Panc1 (cell line): ENCODE measurements around the gene COMMD9. TPM values are rescaled to one million over a fixed set of nuclear protein-coding genes. Genes with fewer than 3 reads are reported as not detected.

Experiments used
- ATAC-seq: fragments of 200-7000 bp; cut with Tn5 transposase; 2 replicates; pipeline ENCODE4 v1.9.1; 2020; ENCODE audit warnings: mild to moderate bottlenecking, moderate library complexity
- BruUV-seq: library from RNA; stranded (reverse); fragments of 400-500 nt; replicated peaks from 2 replicates; lab custom pipeline; 2021; lab: Mats Ljungman, UMichigan
- CTCF ChIA-PET: fragments of 300-600 bp; sonication (Branson Sonifier 250); formaldehyde crosslinking; loops from one replicate; lab custom pipeline; 2022; ENCODE audit warnings: antibody characterized with exemption; lab: Charles Lee
- POLR2A ChIA-PET: fragments of 300-600 bp; sonication (Branson Sonifier 250); formaldehyde crosslinking; loops from one replicate; lab custom pipeline; 2022; ENCODE audit warnings: antibody characterized with exemption; lab: Charles Lee
- DNase-seq: peaks from one replicate; pipeline ENCODE4 v3.0.0-alpha.2; 2010; ENCODE audit warnings: low read depth, low spot score
- H3K27ac ChIP-seq: 2 replicates; pipeline ENCODE4 v1.5.1; 2011; ENCODE audit warnings: mild to moderate bottlenecking, low read length, inconsistent platforms
- H3K27me3 ChIP-seq: fragments of 200-500 bp; sonication (Bioruptor generic); 2 replicates; pipeline ENCODE4 v1.6.0; 2014; ENCODE audit warnings: low read length, inconsistent platforms; ENCODE audit not compliant: control insufficient read depth, insufficient read depth
- H3K36me3 ChIP-seq: fragments of 200-500 bp; sonication (Bioruptor generic); 2 replicates; pipeline ENCODE4 v1.5.1; 2014; ENCODE audit warnings: inconsistent platforms, mild to moderate bottlenecking, low read length, moderate library complexity; ENCODE audit not compliant: control insufficient read depth, insufficient read depth
- H3K4me1 ChIP-seq: 2 replicates; pipeline ENCODE4 v1.5.1; 2011; ENCODE audit warnings: inconsistent platforms, mild to moderate bottlenecking, low read length, moderate library complexity; ENCODE audit not compliant: control insufficient read depth, insufficient read depth
- H3K4me3 ChIP-seq, 2 experiments: 2 replicates each; pipeline ENCODE4 v1.5.1; 2011 to 2012; ENCODE audit warnings: low read depth in 2 of 2, low read length in 2 of 2, mild to moderate bottlenecking in 2 of 2, inconsistent platforms in 1 of 2, moderate library complexity in 1 of 2
- H3K9me3 ChIP-seq: fragments of 200-500 bp; sonication (Bioruptor generic); 2 replicates; pipeline ENCODE4 v1.5.1; 2014; ENCODE audit warnings: low read depth, mild to moderate bottlenecking, inconsistent platforms, low read length, moderate library complexity; ENCODE audit not compliant: control insufficient read depth, insufficient read depth
- CTCF ChIP-seq: fragments of 450-650 bp; IDR thresholded peaks from 2 replicates; pipeline ENCODE4 v1.5.1; 2017; ENCODE audit warnings: mild to moderate bottlenecking
- POLR2AphosphoS5 ChIP-seq: IDR thresholded peaks from 2 replicates; pipeline ENCODE4 v1.6.1; 2012; ENCODE audit warnings: mild to moderate bottlenecking, low read depth, low read length, moderate library complexity
- SIN3A ChIP-seq: IDR thresholded peaks from 2 replicates; pipeline ENCODE4 v1.6.1; 2012; ENCODE audit warnings: low read depth, mild to moderate bottlenecking, low read length, moderate library complexity, borderline replicate concordance; ENCODE audit not compliant: insufficient read depth
- TCF7L2 ChIP-seq: IDR thresholded peaks from 2 replicates; pipeline ENCODE4 v1.6.1; 2011; ENCODE audit warnings: mild to moderate bottlenecking, low read depth, low read length, inconsistent platforms
- in situ Hi-C: cut with HindIII; loops from 2 replicates; pipeline ENCODE4 v1.10.0; 2016; ENCODE audit warnings: low sequenced_read_pairs, low pct_unique_long_range_greater_than_20kb
- intact Hi-C: fragments of 100-400 bp; cut with micrococcal nuclease; formaldehyde crosslinking; loops from one replicate; pipeline ENCODE4 v1.10.0; 2022; ENCODE audit not compliant: unreplicated experiment
- total RNA-seq: library from RNA; stranded (reverse); gene quantifications from one replicate; pipeline ENCODE4 v1.2.1, GENCODE V29; 2021; ENCODE audit not compliant: unreplicated experiment
- TF ChIP-seq, protein P1 (sequence below), 2 experiments: IDR thresholded peaks; 2 replicates each; pipeline ENCODE4 v1.6.1; 2011 to 2012; ENCODE audit warnings: low read depth in 2 of 2, control low read depth in 1 of 2, low read length in 1 of 2, mild to moderate bottlenecking in 1 of 2, moderate library complexity in 1 of 2; ENCODE audit not compliant: insufficient read depth in 1 of 2

COMMD9 gene
- total RNA-seq, 1 experiment from 2014 or later, result 41.8 TPM

DNA sequence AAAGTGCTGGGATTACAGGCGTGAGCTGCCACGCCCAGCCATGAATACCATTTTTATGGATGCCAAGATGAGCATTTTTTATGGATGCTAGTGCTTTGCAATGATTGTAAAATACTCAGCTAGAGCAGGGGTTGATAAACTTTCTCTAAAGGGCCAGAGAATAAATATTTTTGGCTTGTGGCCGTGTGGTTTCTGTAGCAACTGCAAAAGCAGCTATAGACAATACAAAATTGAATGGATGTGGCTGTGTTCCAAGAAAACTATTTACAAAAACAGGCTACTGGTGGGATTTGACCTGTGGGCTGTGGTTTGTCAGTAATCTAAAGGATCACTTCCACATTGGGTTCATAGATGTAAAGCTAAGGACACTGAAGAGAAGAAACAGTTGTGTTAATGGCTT is 56.0 kb downstream of the COMMD9 start:
- Histone ChIP-seq H3K9me3 (no peaks in the 10 kb centered on the region), H3K4me1 (no peaks in the 10 kb centered on the region), H3K36me3 (no peaks in the 10 kb centered on the region), H3K27me3 (no peaks in the 10 kb centered on the region), H3K27ac (no peak overlapping the region), H3K4me3 (no peak overlapping the region)
- TF ChIP-seq, protein P1, sequence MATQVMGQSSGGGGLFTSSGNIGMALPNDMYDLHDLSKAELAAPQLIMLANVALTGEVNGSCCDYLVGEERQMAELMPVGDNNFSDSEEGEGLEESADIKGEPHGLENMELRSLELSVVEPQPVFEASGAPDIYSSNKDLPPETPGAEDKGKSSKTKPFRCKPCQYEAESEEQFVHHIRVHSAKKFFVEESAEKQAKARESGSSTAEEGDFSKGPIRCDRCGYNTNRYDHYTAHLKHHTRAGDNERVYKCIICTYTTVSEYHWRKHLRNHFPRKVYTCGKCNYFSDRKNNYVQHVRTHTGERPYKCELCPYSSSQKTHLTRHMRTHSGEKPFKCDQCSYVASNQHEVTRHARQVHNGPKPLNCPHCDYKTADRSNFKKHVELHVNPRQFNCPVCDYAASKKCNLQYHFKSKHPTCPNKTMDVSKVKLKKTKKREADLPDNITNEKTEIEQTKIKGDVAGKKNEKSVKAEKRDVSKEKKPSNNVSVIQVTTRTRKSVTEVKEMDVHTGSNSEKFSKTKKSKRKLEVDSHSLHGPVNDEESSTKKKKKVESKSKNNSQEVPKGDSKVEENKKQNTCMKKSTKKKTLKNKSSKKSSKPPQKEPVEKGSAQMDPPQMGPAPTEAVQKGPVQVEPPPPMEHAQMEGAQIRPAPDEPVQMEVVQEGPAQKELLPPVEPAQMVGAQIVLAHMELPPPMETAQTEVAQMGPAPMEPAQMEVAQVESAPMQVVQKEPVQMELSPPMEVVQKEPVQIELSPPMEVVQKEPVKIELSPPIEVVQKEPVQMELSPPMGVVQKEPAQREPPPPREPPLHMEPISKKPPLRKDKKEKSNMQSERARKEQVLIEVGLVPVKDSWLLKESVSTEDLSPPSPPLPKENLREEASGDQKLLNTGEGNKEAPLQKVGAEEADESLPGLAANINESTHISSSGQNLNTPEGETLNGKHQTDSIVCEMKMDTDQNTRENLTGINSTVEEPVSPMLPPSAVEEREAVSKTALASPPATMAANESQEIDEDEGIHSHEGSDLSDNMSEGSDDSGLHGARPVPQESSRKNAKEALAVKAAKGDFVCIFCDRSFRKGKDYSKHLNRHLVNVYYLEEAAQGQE (IDR thresholded peaks at IDR 0.05; ENCODE audit: insufficient read depth in 1 of 2, low read depth in 2 of 2, low read length in 1 of 2), result no peak
- TF ChIP-seq POLR2AphosphoS5 (no peak), TCF7L2 (no peak), SIN3A (no peak), CTCF (no peak)
- intact Hi-C loops, result no loop called here
- ChIA-PET CTCF (interaction anchor here (0.7 kb wide), 1 partner anchor 401 kb away, joined by 7 read pairs; no protein-coding TSS in a partner anchor), POLR2A (no interaction called here)
- BruUV-seq, result no TSS peak
- DNase-seq, result no peak
- in situ Hi-C loops, result no loop called here
- no peak for ATAC-seq

GRCh38 chr11:36230779-36231699 is 58.2 kb downstream of the COMMD9 start:
- POLR2A ChIA-PET, result no interaction called here
- no peak overlapping the region for H3K4me3 ChIP-seq
- ATAC-seq (no peak), DNase-seq (no peak)
- H3K4me1 ChIP-seq, result no peaks in the 10 kb centered on the region
- BruUV-seq, result TSS peak; percentile 73
- H3K27ac ChIP-seq, result no peak overlapping the region
- TF ChIP-seq SIN3A (no peak), CTCF (no peak), POLR2AphosphoS5 (no peak), TCF7L2 (no peak)
- TF ChIP-seq, protein P1 (IDR thresholded peaks at IDR 0.05; ENCODE audit: insufficient read depth in 1 of 2, low read depth in 2 of 2, low read length in 1 of 2), result no peak
- no peaks in the 10 kb centered on the region for H3K9me3 ChIP-seq
- CTCF ChIA-PET, result no interaction called here
- in situ Hi-C loops, result no loop called here
- H3K36me3 ChIP-seq, result no peaks in the 10 kb centered on the region
- intact Hi-C loops, result no loop called here
- H3K27me3 ChIP-seq, result no peaks in the 10 kb centered on the region
